GM12878 (cell line): ENCODE measurements around the gene KDM2A.

Experiments used
- CEBPB ChIP-seq, 2 experiments: fragments of 150-350 bp in 1 of 2; IDR thresholded peaks; 2 replicates each; pipeline ENCODE4 v1.6.1; 2012 to 2014; ENCODE audit warnings: low read depth in 2 of 2, low read length in 2 of 2, borderline replicate concordance in 1 of 2, inconsistent platforms in 1 of 2
- E2F4 ChIP-seq: IDR thresholded peaks from 2 replicates; pipeline ENCODE4 v1.6.1; 2012; ENCODE audit warnings: low read depth, low read length, improper control_type of control experiment
- HDGF ChIP-seq: fragments of 450-650 bp; IDR thresholded peaks from 2 replicates; pipeline ENCODE4 v1.6.1; 2016; ENCODE audit warnings: antibody characterized with exemption
- POLR2A ChIP-seq: IDR thresholded peaks from 2 replicates; pipeline ENCODE4 v1.6.1; 2011; ENCODE audit warnings: low read depth, mild to moderate bottlenecking, low read length
- TF ChIP-seq, protein P1 (sequence below), 3 experiments: IDR thresholded peaks in 2 of 3; conservative IDR thresholded peaks in 1 of 3; 2 replicates each; pipeline ENCODE4 v1.5.1; 2011; ENCODE audit warnings: low read depth in 3 of 3, low read length in 3 of 3, mild to moderate bottlenecking in 3 of 3, control low read depth in 2 of 3, moderate library complexity in 2 of 3, inconsistent platforms in 1 of 3, mixed read lengths in 1 of 3; ENCODE audit not compliant: control insufficient read depth in 2 of 3, insufficient read depth in 1 of 3; ENCODE audit errors: extremely low read depth in 1 of 3

DNA sequence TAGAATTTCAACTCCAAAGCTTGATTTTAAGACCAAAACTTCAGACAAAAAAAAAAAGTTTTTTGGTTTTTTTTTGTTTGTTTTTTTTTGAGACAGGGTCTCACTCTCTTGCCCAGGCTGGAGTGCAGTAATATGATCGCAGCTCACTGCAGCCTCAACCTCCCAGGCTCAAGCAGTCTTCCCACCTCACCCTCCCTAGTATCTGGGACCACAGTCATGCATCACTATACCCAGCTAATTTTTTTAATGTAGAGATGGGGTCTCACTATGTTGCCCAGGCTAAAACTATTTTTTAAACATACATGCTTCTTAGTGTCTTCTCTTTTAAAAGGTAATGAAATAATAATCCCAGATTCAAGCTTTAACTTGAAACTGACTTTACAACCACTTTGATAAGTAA lies 111.8 kb downstream of the KDM2A start:
- TF ChIP-seq, protein P1, sequence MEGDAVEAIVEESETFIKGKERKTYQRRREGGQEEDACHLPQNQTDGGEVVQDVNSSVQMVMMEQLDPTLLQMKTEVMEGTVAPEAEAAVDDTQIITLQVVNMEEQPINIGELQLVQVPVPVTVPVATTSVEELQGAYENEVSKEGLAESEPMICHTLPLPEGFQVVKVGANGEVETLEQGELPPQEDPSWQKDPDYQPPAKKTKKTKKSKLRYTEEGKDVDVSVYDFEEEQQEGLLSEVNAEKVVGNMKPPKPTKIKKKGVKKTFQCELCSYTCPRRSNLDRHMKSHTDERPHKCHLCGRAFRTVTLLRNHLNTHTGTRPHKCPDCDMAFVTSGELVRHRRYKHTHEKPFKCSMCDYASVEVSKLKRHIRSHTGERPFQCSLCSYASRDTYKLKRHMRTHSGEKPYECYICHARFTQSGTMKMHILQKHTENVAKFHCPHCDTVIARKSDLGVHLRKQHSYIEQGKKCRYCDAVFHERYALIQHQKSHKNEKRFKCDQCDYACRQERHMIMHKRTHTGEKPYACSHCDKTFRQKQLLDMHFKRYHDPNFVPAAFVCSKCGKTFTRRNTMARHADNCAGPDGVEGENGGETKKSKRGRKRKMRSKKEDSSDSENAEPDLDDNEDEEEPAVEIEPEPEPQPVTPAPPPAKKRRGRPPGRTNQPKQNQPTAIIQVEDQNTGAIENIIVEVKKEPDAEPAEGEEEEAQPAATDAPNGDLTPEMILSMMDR (IDR thresholded peaks at IDR 0.05 in 2 of 3, conservative IDR thresholded peaks at IDR 0.05 in 1 of 3; ENCODE audit: control insufficient read depth in 2 of 3, extremely low read depth in 1 of 3, insufficient read depth in 1 of 3, low read depth in 3 of 3, low read length in 3 of 3), result no peak
- TF ChIP-seq HDGF (no peak), CEBPB (IDR thresholded peaks at IDR 0.05; ENCODE audit: borderline replicate concordance in 1 of 2, low read depth in 2 of 2, low read length in 2 of 2) (no peak), POLR2A (no peak), E2F4 (no peak)
